Stimulated activated CD8-positive, alpha-beta memory T cell treated with anti-CD3 and anti-CD28 coated beads, Interleukin-12 subunit alpha, Interleukin-12 subunit beta, amount 100 ng/mL, for 1 hour (primary cell): ENCODE measurements around the gene MUC5B.
"Not testable (repeated sequence)": the region's sequence is repeated elsewhere in the genome, so short reads cannot be mapped to it uniquely, and the experiment has no call there.

Experiments
- DNase-seq: peaks from one replicate; pipeline ENCODE4 v3.0.0-alpha.2; 2020; ENCODE audit warnings: low read depth

The MUC5B gene

GRCh38 chr11:1233351-1234053, 10.6 kb downstream of the MUC5B start:
- DNase-seq: no peak

DNA sequence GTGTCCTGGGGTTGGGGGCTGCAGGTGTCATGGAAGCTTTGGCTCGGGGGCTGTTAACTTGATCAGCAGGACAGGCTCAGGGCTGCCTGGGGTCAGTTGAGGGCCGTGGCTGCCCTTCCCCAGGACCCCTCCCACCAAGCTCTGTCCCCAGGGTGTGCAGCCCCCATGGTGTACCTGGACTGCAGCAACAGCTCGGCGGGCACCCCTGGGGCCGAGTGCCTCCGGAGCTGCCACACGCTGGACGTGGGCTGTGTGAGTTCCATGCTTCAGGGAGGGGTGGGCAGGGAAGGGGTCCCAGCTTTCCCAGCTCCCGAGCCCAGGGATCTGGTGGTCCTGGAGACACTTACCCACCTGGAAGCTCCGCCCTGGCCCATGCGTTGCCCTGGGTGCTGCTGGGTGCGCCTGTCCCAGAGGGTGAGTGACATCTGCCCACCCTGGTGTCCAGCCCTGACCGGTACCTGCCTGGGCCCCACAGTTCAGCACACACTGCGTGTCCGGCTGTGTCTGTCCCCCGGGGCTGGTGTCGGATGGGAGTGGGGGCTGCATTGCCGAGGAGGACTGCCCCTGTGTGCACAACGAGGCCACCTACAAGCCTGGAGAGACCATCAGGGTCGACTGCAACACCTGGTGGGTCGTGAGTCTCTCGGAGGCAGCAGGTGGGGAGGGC, 11.3 kb downstream of the MUC5B start:
- DNase-seq: no peak

GRCh38 chr11:1234771-1235305, 12.0 kb downstream of the MUC5B start:
- DNase-seq: no peak

GRCh38 chr11:1235306-1235900, 12.5 kb downstream of the MUC5B start:
- no peak for DNase-seq

- DNase-seq: no peak
These were observed 13.0 kb downstream of the MUC5B start for GRCh38 chr11:1235901-1236315.

GRCh38 chr11:1236316-1237127, 13.7 kb downstream of the MUC5B start:
- DNase-seq: no peak

DNA sequence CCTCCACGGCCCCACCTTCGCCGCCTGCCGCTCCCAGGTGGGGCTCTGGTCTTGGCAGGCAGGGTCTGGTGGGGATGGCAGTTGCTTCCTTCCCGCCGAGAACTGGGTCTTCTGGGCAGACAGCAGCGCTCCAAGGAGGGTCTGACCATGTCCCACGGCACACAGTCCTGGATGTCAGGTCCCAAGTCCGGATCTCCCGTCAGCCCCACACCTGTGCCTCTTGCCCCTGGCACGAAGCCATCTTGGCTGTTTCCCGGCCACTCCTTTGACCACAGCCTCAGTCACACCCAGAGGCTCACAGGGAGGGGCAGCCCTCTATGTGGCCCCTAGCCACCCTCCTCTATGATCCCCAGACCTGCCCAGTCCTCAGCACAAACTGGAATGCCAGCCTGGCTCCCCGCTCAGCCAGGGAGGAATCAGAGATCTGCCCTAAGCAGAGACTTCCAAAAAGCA, 14.3 kb downstream of the MUC5B start:
- no peak for DNase-seq

DNA sequence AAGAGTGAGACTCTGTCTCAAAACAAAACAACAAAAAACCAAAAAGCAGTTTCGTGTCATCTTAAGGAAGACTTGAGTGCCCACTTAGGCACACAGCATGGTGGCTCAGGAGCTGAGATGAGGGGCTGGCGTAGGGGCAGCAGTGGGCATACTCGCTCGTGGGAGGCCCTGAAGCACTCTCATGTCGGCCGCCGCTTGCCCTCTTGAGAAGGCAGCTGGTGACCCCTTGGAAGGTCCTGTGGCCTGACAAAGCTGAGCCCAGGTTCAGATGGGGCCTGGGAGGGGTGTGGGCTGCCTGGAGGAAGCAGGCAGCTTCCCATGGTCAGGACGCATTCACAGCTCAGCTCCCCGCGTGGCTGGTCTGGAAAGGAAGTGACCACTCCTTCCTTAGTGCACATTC, 15.0 kb downstream of the MUC5B start:
- no peak for DNase-seq

DNA sequence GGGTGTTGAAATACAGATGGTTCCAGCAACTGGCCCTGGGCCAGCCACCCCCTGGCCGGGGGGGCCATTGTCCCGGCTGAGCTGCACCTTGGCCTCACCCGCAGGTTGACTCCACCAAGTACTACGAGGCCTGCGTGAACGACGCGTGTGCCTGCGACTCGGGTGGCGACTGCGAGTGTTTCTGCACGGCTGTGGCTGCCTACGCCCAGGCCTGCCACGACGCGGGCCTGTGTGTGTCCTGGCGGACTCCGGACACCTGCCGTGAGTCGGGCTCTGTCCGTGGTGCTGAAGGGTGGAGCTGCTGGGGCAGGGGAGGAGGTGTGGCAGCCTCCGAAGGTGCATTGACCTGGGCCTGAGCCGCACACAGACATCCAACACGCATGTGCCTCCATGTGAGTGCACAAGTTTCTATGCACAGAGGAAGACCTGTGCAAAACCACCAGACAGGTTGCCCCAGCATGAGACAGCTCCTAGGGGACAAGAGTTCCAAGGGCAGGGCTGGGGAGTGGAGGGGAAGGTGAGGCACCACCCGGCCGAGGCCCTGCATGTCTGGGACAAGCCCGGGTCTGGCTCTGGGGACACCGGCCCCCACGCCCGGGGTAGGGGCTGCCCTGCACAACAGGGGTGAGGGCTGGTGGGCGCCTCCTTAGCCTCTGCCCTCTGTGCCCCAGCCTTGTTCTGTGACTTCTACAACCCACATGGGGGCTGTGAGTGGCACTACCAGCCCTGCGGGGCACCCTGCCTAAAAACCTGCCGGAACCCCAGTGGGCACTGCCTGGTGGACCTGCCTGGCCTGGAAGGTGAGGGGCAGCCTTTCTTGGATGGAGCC, 16.1 kb downstream of the MUC5B start:
- DNase-seq: no peak

GRCh38 chr11:1239596-1240205, 16.8 kb downstream of the MUC5B start:
- no peak for DNase-seq

GRCh38 chr11:1240771-1241170, 17.9 kb downstream of the MUC5B start:
- DNase-seq: no peak

DNA sequence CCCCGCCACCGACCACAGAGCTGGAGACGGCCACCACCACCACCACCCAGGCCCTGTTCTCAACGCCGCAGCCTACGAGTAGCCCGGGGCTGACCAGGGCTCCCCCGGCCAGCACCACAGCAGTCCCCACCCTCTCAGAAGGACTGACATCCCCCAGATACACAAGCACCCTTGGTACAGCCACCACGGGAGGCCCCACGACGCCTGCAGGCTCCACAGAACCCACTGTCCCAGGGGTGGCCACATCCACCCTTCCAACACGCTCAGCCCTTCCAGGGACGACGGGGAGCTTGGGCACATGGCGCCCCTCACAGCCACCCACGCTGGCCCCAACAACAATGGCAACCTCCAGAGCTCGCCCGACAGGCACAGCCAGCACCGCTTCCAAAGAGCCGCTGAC, 18.8 kb downstream of the MUC5B start:
- DNase-seq: no peak

GRCh38 chr11:1242289-1242688, 19.4 kb downstream of the MUC5B start:
- no peak for DNase-seq

- DNase-seq: not testable (repeated sequence)
These were observed 19.9 kb downstream of the MUC5B start for GRCh38 chr11:1242751-1243150.

GRCh38 chr11:1243521-1243920, 20.7 kb downstream of the MUC5B start:
- DNase-seq: not testable (repeated sequence)

GRCh38 chr11:1244557-1244956, 21.7 kb downstream of the MUC5B start:
- DNase-seq: not testable (repeated sequence)

GRCh38 chr11:1245717-1246116, 22.9 kb downstream of the MUC5B start:
- DNase-seq: not testable (repeated sequence)

DNA sequence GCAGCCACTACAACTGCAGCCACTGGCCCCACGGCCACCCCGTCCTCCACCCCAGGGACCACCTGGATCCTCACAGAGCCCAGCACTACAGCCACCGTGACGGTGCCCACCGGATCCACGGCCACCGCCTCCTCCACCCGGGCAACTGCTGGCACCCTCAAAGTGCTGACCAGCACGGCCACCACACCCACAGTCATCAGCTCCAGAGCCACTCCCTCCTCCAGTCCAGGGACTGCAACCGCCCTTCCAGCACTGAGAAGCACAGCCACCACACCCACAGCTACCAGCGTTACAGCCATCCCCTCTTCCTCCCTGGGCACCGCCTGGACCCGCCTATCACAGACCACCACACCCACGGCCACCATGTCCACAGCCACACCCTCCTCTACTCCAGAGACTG, 23.4 kb downstream of the MUC5B start:
- not testable (repeated sequence) for DNase-seq

DNA sequence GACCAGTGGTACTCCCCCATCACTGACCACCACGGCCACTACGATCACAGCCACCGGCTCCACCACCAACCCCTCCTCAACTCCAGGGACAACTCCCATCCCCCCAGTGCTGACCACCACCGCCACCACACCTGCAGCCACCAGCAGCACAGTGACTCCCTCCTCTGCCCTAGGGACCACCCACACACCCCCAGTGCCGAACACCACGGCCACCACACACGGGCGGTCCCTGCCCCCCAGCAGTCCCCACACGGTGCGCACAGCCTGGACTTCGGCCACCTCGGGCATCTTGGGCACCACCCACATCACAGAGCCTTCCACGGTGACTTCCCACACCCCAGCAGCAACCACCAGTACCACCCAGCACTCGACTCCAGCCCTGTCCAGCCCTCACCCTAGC, 24.2 kb downstream of the MUC5B start:
- DNase-seq: not testable (repeated sequence)

DNA sequence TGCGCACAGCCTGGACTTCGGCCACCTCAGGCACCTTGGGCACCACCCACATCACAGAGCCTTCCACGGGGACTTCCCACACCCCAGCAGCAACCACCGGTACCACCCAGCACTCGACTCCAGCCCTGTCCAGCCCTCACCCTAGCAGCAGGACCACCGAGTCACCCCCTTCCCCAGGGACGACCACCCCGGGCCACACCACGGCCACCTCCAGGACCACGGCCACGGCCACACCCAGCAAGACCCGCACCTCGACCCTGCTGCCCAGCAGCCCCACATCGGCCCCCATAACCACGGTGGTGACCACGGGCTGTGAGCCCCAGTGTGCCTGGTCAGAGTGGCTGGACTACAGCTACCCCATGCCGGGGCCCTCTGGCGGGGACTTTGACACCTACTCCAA, 26.1 kb downstream of the MUC5B start:
- DNase-seq: not testable (repeated sequence)

GRCh38 chr11:1250411-1250810, 27.5 kb downstream of the MUC5B start:
- DNase-seq: not testable (repeated sequence)
